ENCODE measurements around the gene CLASP1. TPM values are rescaled to one million over a fixed set of nuclear protein-coding genes. Genes with fewer than 3 reads are reported as not detected.

CLASP1 gene
- total and polyA plus RNA-seq, 2 experiments from 2014 or later = 16.6 to 56.3 TPM

- ATAC-seq (no peak), DNase-seq (ENCODE audit: low spot score) (no peak)
- H3F3A ChIP-seq (replicated peaks; ENCODE audit: low read depth) = no peaks in the 10 kb centered on the region
- H3K4me2 ChIP-seq = no peak overlapping the region
- no peak overlapping the region for H3K4me3 ChIP-seq
- no peaks in the 10 kb centered on the region for H3K36me3 Mint-ChIP-seq (ENCODE audit: low read depth)
- no peaks in the 10 kb centered on the region for H4K20me1 ChIP-seq (replicated peaks; ENCODE audit: insufficient read depth)
- H3K27ac ChIP-seq (ENCODE audit: low read depth) = no peak overlapping the region
- no peak overlapping the region for H3K4me3 Mint-ChIP-seq
- no peaks in the 10 kb centered on the region for H3K79me2 ChIP-seq (replicated peaks; ENCODE audit: insufficient read depth)
- peaks cover 3% of the 10 kb centered on the region for H3K27me3 Mint-ChIP-seq (ENCODE audit: insufficient read depth, low read depth, poor library complexity)
- TF ChIP-seq, protein P1, sequence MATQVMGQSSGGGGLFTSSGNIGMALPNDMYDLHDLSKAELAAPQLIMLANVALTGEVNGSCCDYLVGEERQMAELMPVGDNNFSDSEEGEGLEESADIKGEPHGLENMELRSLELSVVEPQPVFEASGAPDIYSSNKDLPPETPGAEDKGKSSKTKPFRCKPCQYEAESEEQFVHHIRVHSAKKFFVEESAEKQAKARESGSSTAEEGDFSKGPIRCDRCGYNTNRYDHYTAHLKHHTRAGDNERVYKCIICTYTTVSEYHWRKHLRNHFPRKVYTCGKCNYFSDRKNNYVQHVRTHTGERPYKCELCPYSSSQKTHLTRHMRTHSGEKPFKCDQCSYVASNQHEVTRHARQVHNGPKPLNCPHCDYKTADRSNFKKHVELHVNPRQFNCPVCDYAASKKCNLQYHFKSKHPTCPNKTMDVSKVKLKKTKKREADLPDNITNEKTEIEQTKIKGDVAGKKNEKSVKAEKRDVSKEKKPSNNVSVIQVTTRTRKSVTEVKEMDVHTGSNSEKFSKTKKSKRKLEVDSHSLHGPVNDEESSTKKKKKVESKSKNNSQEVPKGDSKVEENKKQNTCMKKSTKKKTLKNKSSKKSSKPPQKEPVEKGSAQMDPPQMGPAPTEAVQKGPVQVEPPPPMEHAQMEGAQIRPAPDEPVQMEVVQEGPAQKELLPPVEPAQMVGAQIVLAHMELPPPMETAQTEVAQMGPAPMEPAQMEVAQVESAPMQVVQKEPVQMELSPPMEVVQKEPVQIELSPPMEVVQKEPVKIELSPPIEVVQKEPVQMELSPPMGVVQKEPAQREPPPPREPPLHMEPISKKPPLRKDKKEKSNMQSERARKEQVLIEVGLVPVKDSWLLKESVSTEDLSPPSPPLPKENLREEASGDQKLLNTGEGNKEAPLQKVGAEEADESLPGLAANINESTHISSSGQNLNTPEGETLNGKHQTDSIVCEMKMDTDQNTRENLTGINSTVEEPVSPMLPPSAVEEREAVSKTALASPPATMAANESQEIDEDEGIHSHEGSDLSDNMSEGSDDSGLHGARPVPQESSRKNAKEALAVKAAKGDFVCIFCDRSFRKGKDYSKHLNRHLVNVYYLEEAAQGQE (IDR thresholded peaks at IDR 0.05; ENCODE audit: unreplicated experiment) = no peak
- TF ChIP-seq CTCF (conservative IDR thresholded peaks at IDR 0.05; ENCODE audit: low read depth in 2 of 2) (0 out of 4 replicates have a peak, but pooled peaks of 1 of the 2 experiments have one; percentile 2), ZNF114 (CRISPR knock-in tag; IDR thresholded peaks at IDR 0.05) (no peak), JUNB (IDR thresholded peaks at IDR 0.05; ENCODE audit: unreplicated experiment) (no peak), CREB1 (CRISPR knock-in tag; IDR thresholded peaks at IDR 0.05; ENCODE audit: low read depth) (no peak), ZNF331 (CRISPR knock-in tag; IDR thresholded peaks at IDR 0.05; ENCODE audit: low read depth) (no peak), POLR2AphosphoS5 (IDR thresholded peaks at IDR 0.05; ENCODE audit: low read depth) (no peak), NANOG (IDR thresholded peaks at IDR 0.05; ENCODE audit: borderline replicate concordance) (no peak)
- no peaks in the 10 kb centered on the region for H3K4me1 Mint-ChIP-seq
- no peaks in the 10 kb centered on the region; the same call in 2 of the 3 replicates for H3K9me3 Mint-ChIP-seq
- H3K27ac Mint-ChIP-seq = no peak overlapping the region
- H3K9me2 ChIP-seq (ENCODE audit: insufficient read depth) = 0 out of 2 replicates have a peak, but pooled peaks cover 7% of the 10 kb centered on the region
- no peak overlapping the region for H2AFZ ChIP-seq
- H3K27me3 ChIP-seq (ENCODE audit: insufficient read depth) = no peaks in the 10 kb centered on the region
- no peaks in the 10 kb centered on the region for H3K4me1 ChIP-seq (ENCODE audit: insufficient read depth)
- H3K36me3 ChIP-seq (ENCODE audit: insufficient read depth) = no peaks in the 10 kb centered on the region
Measured at GRCh38 chr2:121294881-121295840, 354.1 kb downstream of the CLASP1 start.
